Upper lobe of right lung (tissue), 1 donor: ENCODE data around the gene PLB1. TPM values are rescaled to one million over a fixed set of nuclear protein-coding genes. Genes with fewer than 3 reads are reported as not detected.

ENCODE experiments used
- ATAC-seq: fragments of 200-7000 bp; cut with Tn5 transposase; one replicate; pipeline ENCODE4 v1.9.1; 2020; ENCODE audit warnings: mild to moderate bottlenecking, moderate library complexity
- DNase-seq: peaks from one replicate; pipeline ENCODE4 v3.0.0-alpha.2; 2020
- H3K27ac ChIP-seq: fragments of 200-600 bp; one replicate; pipeline ENCODE4 v1.8.0; 2022
- H3K27me3 ChIP-seq: fragments of 200-600 bp; one replicate; pipeline ENCODE4 v1.8.0; 2022; ENCODE audit warnings: mild to moderate bottlenecking
- H3K36me3 ChIP-seq: fragments of 200-600 bp; one replicate; pipeline ENCODE4 v1.8.0; 2022
- H3K4me1 ChIP-seq: fragments of 200-600 bp; one replicate; pipeline ENCODE4 v1.8.0; 2022
- H3K4me3 ChIP-seq: fragments of 200-600 bp; one replicate; pipeline ENCODE4 v1.8.0; 2022; ENCODE audit warnings: mild to moderate bottlenecking
- H3K9me3 ChIP-seq: fragments of 200-600 bp; one replicate; pipeline ENCODE4 v1.8.0; 2022
- CTCF ChIP-seq: fragments of 200-600 bp; IDR thresholded peaks from one replicate; pipeline ENCODE4 v1.8.0; 2022; ENCODE audit warnings: antibody characterized with exemption
- intact Hi-C: fragments of 100-400 bp; cut with DNase I; formaldehyde crosslinking; loops from one replicate; pipeline ENCODE4 v1.11.0; 2022
- long read RNA-seq: library from polyadenylated mRNA; unstranded; transcript quantifications from one replicate; pipeline ENCODE4 v2.0.0, GENCODE V29; 2021
- total RNA-seq: library from RNA; stranded (reverse); fragmentation: NEBNext Ultra II Directional; extraction: Animal tissue kit (Norgen Biotek cat#: 25700); gene quantifications from one replicate; pipeline ENCODE4 v1.2.1, GENCODE V29; 2021
- donor health status: DM: no; HTN: yes; CAD: no; lungs with severe emphysema.

The PLB1 gene
- 4.2 TPM for total RNA-seq
- long read RNA-seq, partial matches to known transcripts: 2 of 7 reads
- long read RNA-seq, other reads (novel, unspliced or antisense): 5 of 7 reads

GRCh38 chr2:28495551-28496250, at the start of gene PLB1:
Gene PLB1, plus strand, starts transcription at chr2:28496060. Its CDS starts 55 bp downstream, at chr2:28496115.
- no peak for TF ChIP-seq CTCF

GRCh38 chr2:28446531-28446930, 49.3 kb upstream of the PLB1 start:
- Histone ChIP-seq H3K4me3 (no peak overlapping the region), H3K4me1 (peaks cover 13% of the 10 kb centered on the region), H3K27ac (no peak overlapping the region), H3K27me3 (no peaks in the 10 kb centered on the region), H3K36me3 (no peaks in the 10 kb centered on the region), H3K9me3 (no peaks in the 10 kb centered on the region)
- intact Hi-C loops: no loop called here
- DNase-seq (no peak), ATAC-seq (no peak)
- TF ChIP-seq CTCF: no peak

More at GRCh38 chr2:28495551-28496250, at the start of gene PLB1:
- Histone ChIP-seq H3K27me3 (no peaks in the 10 kb centered on the region), H3K9me3 (no peaks in the 10 kb centered on the region), H3K4me1 (no peaks in the 10 kb centered on the region), H3K36me3 (no peaks in the 10 kb centered on the region), H3K27ac (no peak within 1 kb of the TSS), H3K4me3 (no peak within 1 kb of the TSS)
- intact Hi-C loops: no loop called here
- no peak for ATAC-seq
- no peak for DNase-seq

GRCh38 chr2:28447086-28447485, 48.8 kb upstream of the PLB1 start:
- H3K36me3 ChIP-seq: no peaks in the 10 kb centered on the region
- H3K27ac ChIP-seq: no peak overlapping the region
- no peak for TF ChIP-seq CTCF
- H3K4me3 ChIP-seq: no peak overlapping the region
- ATAC-seq: no peak
- no peaks in the 10 kb centered on the region for H3K27me3 ChIP-seq
- H3K4me1 ChIP-seq: peaks cover 13% of the 10 kb centered on the region
- no peaks in the 10 kb centered on the region for H3K9me3 ChIP-seq
- no peak for DNase-seq
- intact Hi-C loops: no loop called here

DNA sequence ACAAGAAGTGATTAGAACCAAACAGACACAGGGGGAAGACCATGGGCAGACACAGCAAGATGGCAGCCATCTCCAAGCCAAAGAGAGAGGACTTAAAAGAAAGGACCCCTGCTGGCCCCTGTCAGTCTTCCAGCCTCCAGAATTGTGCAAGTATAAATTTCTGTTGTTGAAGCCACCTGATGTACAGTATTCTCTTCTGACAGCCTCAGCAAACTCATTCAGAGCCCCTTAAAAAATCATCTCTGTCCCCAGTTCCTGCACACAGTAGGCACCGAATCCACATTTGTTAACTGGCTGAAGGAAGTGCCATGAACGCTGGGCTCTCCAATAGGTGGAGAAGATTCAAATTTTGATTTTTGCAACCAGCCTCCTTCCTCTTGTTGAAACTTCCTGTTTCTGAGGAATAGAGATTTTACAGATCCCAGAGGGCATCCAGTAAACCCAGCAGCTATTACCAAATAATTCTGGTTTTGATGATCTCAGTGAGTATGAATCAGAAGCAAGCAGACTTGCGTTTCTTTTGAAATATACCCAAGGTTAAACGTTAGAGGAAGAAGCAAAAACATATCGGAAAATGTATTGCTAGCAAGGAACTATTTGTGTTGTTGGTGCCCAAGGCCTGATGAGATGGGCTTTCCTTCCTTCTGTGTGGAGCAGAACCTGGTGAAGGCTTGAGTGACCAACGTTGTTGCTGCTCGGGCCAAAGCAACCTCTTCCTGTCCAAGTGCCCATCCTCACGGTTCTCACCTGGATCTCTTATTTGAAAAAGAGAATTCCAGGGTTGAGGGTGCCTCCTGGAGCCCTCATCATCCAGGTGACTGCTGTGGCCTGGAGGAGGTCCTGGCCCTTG, 47.7 kb upstream of the PLB1 start:
- H3K4me1 ChIP-seq: peaks cover 13% of the 10 kb centered on the region
- no peak overlapping the region for H3K27ac ChIP-seq
- H3K4me3 ChIP-seq: no peak overlapping the region
- H3K36me3 ChIP-seq: no peaks in the 10 kb centered on the region
- DNase-seq (no peak), ATAC-seq (peak; percentile 57)
- H3K27me3 ChIP-seq: no peaks in the 10 kb centered on the region
- intact Hi-C loops: no loop called here
- no peak for TF ChIP-seq CTCF
- H3K9me3 ChIP-seq: no peaks in the 10 kb centered on the region

- Histone ChIP-seq H3K27me3 (no peaks in the 10 kb centered on the region), H3K27ac (no peak overlapping the region), H3K4me3 (no peak overlapping the region), H3K4me1 (peaks cover 13% of the 10 kb centered on the region), H3K36me3 (no peaks in the 10 kb centered on the region), H3K9me3 (no peaks in the 10 kb centered on the region)
- intact Hi-C loops: no loop called here
- TF ChIP-seq CTCF: no peak
- no peak for ATAC-seq
- peak; percentile 40 for DNase-seq
These were observed 47.1 kb upstream of the PLB1 start for GRCh38 chr2:28448793-28449100.
